SK-N-SH treated with all-trans-retinoic acid at 6 μM for 48 hours (cell line): Measurements from ENCODE around the gene FXYD4.

Source experiments
- BACH2 ChIP-seq: fragments of 250-450 bp; sonication (Bioruptor Pico); IDR thresholded peaks from 2 replicates; pipeline ENCODE4 v1.9.0; 2021; ENCODE audit warnings: mild to moderate bottlenecking, borderline replicate concordance
- GLIS3 ChIP-seq: fragments of 250-450 bp; sonication (Bioruptor Pico); IDR thresholded peaks from 2 replicates; pipeline ENCODE4 v1.5.0; 2020; ENCODE audit warnings: mild to moderate bottlenecking, moderate library complexity
- ISL1 ChIP-seq: fragments of 250-450 bp; sonication (Bioruptor Pico); IDR thresholded peaks from 2 replicates; pipeline ENCODE4 v2.1.2; 2022; ENCODE audit warnings: mild to moderate bottlenecking, moderate library complexity
- OSR1 ChIP-seq: fragments of 250-450 bp; sonication (Bioruptor Pico); IDR thresholded peaks from 2 replicates; pipeline ENCODE4 v1.8.0; 2022; ENCODE audit warnings: moderate library complexity, mild to moderate bottlenecking, inconsistent platforms
- PATZ1 ChIP-seq: fragments of 250-450 bp; sonication (Bioruptor Pico); IDR thresholded peaks from 2 replicates; pipeline ENCODE4 v1.8.0; 2020; ENCODE audit warnings: mild to moderate bottlenecking, moderate library complexity, borderline replicate concordance
- SNAI2 ChIP-seq: fragments of 250-450 bp; sonication (Bioruptor Pico); IDR thresholded peaks from 2 replicates; pipeline ENCODE4 v1.5.0; 2020; ENCODE audit warnings: mild to moderate bottlenecking, moderate library complexity
- TOX ChIP-seq: fragments of 250-450 bp; sonication (Bioruptor Pico); IDR thresholded peaks from 2 replicates; pipeline ENCODE4 v1.8.0; 2021; ENCODE audit warnings: mild to moderate bottlenecking, moderate library complexity, borderline replicate concordance
- TSHZ2 ChIP-seq: fragments of 250-450 bp; sonication (Bioruptor Pico); IDR thresholded peaks from 2 replicates; pipeline ENCODE4 v1.5.0; 2020; ENCODE audit warnings: mild to moderate bottlenecking, moderate library complexity
- ZFP3 ChIP-seq: fragments of 250-450 bp; sonication (Bioruptor Pico); IDR thresholded peaks from 2 replicates; pipeline ENCODE4 v1.5.0; 2020; ENCODE audit warnings: mild to moderate bottlenecking, moderate library complexity
- ZFP30 ChIP-seq: fragments of 450-650 bp; formaldehyde crosslinking; IDR thresholded peaks from 2 replicates; pipeline ENCODE4 v1.5.0; 2022; ENCODE audit warnings: mild to moderate bottlenecking, moderate library complexity
- ZNF8 ChIP-seq: fragments of 450-650 bp; formaldehyde crosslinking; IDR thresholded peaks from 2 replicates; pipeline ENCODE4 v1.5.0; 2020; ENCODE audit warnings: mild to moderate bottlenecking, moderate library complexity
- TF ChIP-seq, protein P1 (sequence below): fragments of 250-450 bp; sonication (Bioruptor Pico); IDR thresholded peaks from 2 replicates; pipeline ENCODE4 v1.5.1; 2020; ENCODE audit warnings: low read depth, mild to moderate bottlenecking, moderate library complexity
- TF ChIP-seq, protein P2 (sequence below): fragments of 250-450 bp; sonication (Bioruptor Pico); IDR thresholded peaks from 2 replicates; pipeline ENCODE4 v1.8.0; 2021; ENCODE audit warnings: low read depth, mild to moderate bottlenecking, moderate library complexity, borderline replicate concordance

DNA sequence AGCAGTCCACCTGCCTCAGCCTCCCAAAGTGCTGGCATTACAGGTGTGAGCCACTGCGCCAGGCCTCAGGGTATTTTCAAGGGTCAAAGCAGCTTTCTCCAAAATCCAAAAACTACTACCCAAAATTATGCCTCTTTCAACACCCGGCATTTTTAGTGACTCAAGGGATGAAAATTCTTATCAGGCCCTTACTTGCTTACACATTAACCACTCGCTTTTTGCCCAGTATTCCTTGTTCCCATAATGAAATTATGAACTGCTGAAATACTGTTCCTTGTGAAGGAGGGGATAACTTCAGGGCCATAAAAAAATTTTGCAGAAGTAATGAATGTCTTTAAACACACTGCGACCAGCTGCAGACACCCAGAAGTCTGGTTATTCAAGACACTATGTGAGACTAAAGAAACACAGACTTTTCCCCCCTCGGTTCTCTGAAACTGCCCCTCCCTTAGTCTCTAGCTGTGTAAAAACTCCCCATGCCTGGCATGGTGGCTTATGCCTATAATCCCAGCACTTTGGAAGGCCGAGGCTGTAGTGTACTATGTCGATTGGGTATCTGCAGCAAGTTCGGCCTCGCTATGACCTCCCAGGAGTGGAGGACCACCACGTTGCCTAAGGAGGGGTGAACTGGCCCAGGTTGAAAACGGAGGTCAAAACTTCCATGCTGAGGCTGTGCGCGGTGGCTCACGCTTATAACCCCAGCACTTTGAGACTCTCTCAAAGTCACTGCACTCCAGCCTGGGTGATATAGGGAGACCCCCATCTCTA, 12.0 kb downstream of the FXYD4 start:
- TF ChIP-seq ZFP30 (CRISPR knock-in tag) (no peak), ISL1 (CRISPR knock-in tag) (no peak), GLIS3 (no peak), OSR1 (no peak), TSHZ2 (no peak), PATZ1 (CRISPR knock-in tag) (no peak), BACH2 (CRISPR knock-in tag) (no peak), SNAI2 (no peak), ZNF8 (no peak), TOX (no peak), ZFP3 (CRISPR knock-in tag) (no peak)
- TF ChIP-seq, protein P1, sequence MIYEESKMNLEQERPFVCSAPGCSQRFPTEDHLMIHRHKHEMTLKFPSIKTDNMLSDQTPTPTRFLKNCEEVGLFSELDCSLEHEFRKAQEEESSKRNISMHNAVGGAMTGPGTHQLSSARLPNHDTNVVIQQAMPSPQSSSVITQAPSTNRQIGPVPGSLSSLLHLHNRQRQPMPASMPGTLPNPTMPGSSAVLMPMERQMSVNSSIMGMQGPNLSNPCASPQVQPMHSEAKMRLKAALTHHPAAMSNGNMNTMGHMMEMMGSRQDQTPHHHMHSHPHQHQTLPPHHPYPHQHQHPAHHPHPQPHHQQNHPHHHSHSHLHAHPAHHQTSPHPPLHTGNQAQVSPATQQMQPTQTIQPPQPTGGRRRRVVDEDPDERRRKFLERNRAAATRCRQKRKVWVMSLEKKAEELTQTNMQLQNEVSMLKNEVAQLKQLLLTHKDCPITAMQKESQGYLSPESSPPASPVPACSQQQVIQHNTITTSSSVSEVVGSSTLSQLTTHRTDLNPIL, result no peak
- TF ChIP-seq, protein P2, sequence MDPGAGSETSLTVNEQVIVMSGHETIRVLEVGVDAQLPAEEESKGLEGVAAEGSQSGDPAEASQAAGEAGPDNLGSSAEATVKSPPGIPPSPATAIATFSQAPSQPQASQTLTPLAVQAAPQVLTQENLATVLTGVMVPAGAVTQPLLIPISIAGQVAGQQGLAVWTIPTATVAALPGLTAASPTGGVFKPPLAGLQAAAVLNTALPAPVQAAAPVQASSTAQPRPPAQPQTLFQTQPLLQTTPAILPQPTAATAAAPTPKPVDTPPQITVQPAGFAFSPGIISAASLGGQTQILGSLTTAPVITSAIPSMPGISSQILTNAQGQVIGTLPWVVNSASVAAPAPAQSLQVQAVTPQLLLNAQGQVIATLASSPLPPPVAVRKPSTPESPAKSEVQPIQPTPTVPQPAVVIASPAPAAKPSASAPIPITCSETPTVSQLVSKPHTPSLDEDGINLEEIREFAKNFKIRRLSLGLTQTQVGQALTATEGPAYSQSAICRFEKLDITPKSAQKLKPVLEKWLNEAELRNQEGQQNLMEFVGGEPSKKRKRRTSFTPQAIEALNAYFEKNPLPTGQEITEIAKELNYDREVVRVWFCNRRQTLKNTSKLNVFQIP (CRISPR knock-in tag), result no peak
